ENCODE results near the gene IFI27.

The IFI27 gene

DNA sequence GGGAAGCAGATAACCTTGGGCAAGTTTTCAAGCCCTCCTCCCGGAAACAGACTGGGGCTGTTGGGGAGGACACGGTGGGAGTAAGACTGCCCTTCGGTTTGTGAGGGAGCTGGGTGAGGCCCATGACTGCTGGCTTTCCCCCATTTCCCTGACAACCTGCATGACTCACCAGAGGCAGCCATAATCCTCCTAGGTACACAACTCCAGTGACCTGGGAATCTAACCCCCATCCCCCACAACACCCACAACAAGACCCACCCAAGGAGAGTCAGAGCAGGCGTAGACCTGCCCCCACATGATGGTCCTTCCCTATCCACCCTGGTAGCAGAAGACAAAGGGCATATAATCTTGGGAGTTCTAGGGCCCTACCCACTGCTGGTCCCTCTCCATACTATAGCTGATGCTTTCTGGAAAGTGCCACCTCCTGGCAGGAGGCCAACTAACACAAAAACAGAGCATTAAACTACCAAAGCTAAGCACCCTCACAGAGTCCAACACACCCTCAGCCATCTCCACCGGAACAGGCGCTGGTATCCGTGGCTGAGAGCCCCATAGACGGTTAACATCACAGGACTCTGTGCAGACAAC lies 44.4 kb upstream of the IFI27 start (continued):
- TF ChIP-seq, protein P1, sequence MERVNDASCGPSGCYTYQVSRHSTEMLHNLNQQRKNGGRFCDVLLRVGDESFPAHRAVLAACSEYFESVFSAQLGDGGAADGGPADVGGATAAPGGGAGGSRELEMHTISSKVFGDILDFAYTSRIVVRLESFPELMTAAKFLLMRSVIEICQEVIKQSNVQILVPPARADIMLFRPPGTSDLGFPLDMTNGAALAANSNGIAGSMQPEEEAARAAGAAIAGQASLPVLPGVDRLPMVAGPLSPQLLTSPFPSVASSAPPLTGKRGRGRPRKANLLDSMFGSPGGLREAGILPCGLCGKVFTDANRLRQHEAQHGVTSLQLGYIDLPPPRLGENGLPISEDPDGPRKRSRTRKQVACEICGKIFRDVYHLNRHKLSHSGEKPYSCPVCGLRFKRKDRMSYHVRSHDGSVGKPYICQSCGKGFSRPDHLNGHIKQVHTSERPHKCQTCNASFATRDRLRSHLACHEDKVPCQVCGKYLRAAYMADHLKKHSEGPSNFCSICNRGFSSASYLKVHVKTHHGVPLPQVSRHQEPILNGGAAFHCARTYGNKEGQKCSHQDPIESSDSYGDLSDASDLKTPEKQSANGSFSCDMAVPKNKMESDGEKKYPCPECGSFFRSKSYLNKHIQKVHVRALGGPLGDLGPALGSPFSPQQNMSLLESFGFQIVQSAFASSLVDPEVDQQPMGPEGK (tag by site-specific recombination; IDR thresholded peaks at IDR 0.05), result peak; percentile 86
- TF ChIP-seq ZNF169 (tag by site-specific recombination; IDR thresholded peaks at IDR 0.05) (no peak; the same call in 1 of the 2 replicates), ZNF530 (tag by site-specific recombination; IDR thresholded peaks at IDR 0.05; ENCODE audit: low read depth) (no peak), ZNF221 (tag by site-specific recombination; IDR thresholded peaks at IDR 0.05; ENCODE audit: borderline replicate concordance) (no peak), ZNF324 (tag by site-specific recombination; IDR thresholded peaks at IDR 0.05) (no peak), ZNF626 (tag by site-specific recombination; IDR thresholded peaks at IDR 0.05) (no peak), ZBTB1 (tag by site-specific recombination; IDR thresholded peaks at IDR 0.05) (no peak), ZNF544 (tag by site-specific recombination; IDR thresholded peaks at IDR 0.05) (peak; percentile 91), ZBTB20 (tag by site-specific recombination; IDR thresholded peaks at IDR 0.05) (peak; percentile 44; the same call in 1 of the 2 replicates), ZNF548 (tag by site-specific recombination; IDR thresholded peaks at IDR 0.05) (no peak), ZNF24 (tag by site-specific recombination; IDR thresholded peaks at IDR 0.05) (peak; percentile 40; the same call in 1 of the 2 replicates), ZNF23 (tag by site-specific recombination; IDR thresholded peaks at IDR 0.05; ENCODE audit: borderline replicate concordance) (no peak), ZNF785 (tag by site-specific recombination; IDR thresholded peaks at IDR 0.05) (no peak), ZFHX2 (tag by site-specific recombination; conservative IDR thresholded peaks at IDR 0.05) (peak; percentile 99), ZNF529 (tag by site-specific recombination; IDR thresholded peaks at IDR 0.05; ENCODE audit: insufficient replicate concordance) (no peak), ZNF341 (tag by site-specific recombination; IDR thresholded peaks at IDR 0.05; ENCODE audit: low read depth) (no peak)
- TF ChIP-seq, protein P2, sequence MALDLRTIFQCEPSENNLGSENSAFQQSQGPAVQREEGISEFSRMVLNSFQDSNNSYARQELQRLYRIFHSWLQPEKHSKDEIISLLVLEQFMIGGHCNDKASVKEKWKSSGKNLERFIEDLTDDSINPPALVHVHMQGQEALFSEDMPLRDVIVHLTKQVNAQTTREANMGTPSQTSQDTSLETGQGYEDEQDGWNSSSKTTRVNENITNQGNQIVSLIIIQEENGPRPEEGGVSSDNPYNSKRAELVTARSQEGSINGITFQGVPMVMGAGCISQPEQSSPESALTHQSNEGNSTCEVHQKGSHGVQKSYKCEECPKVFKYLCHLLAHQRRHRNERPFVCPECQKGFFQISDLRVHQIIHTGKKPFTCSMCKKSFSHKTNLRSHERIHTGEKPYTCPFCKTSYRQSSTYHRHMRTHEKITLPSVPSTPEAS (tag by site-specific recombination; IDR thresholded peaks at IDR 0.05), result peak; percentile 35; the same call in 1 of the 2 replicates
- TF ChIP-seq, protein P3, sequence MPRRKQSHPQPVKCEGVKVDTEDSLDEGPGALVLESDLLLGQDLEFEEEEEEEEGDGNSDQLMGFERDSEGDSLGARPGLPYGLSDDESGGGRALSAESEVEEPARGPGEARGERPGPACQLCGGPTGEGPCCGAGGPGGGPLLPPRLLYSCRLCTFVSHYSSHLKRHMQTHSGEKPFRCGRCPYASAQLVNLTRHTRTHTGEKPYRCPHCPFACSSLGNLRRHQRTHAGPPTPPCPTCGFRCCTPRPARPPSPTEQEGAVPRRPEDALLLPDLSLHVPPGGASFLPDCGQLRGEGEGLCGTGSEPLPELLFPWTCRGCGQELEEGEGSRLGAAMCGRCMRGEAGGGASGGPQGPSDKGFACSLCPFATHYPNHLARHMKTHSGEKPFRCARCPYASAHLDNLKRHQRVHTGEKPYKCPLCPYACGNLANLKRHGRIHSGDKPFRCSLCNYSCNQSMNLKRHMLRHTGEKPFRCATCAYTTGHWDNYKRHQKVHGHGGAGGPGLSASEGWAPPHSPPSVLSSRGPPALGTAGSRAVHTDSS (tag by site-specific recombination; IDR thresholded peaks at IDR 0.05), result no peak
- TF ChIP-seq, protein P4, sequence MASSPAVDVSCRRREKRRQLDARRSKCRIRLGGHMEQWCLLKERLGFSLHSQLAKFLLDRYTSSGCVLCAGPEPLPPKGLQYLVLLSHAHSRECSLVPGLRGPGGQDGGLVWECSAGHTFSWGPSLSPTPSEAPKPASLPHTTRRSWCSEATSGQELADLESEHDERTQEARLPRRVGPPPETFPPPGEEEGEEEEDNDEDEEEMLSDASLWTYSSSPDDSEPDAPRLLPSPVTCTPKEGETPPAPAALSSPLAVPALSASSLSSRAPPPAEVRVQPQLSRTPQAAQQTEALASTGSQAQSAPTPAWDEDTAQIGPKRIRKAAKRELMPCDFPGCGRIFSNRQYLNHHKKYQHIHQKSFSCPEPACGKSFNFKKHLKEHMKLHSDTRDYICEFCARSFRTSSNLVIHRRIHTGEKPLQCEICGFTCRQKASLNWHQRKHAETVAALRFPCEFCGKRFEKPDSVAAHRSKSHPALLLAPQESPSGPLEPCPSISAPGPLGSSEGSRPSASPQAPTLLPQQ (tag by site-specific recombination; IDR thresholded peaks at IDR 0.05), result peak; percentile 67; the same call in 1 of the 2 replicates
- TF ChIP-seq, protein P5, sequence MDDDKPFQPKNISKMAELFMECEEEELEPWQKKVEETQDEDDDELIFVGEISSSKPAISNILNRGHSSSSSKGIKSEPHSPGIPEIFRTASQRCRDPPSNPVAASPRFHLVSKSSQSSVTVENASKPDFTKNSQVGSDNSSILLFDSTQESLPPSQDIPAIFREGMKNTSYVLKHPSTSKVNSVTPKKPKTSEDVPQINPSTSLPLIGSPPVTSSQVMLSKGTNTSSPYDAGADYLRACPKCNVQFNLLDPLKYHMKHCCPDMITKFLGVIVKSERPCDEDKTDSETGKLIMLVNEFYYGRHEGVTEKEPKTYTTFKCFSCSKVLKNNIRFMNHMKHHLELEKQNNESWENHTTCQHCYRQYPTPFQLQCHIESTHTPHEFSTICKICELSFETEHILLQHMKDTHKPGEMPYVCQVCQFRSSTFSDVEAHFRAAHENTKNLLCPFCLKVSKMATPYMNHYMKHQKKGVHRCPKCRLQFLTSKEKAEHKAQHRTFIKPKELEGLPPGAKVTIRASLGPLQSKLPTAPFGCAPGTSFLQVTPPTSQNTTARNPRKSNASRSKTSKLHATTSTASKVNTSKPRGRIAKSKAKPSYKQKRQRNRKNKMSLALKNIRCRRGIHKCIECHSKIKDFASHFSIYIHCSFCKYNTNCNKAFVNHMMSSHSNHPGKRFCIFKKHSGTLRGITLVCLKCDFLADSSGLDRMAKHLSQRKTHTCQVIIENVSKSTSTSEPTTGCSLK (tag by site-specific recombination; IDR thresholded peaks at IDR 0.05), result no peak
- TF ChIP-seq, protein P6, sequence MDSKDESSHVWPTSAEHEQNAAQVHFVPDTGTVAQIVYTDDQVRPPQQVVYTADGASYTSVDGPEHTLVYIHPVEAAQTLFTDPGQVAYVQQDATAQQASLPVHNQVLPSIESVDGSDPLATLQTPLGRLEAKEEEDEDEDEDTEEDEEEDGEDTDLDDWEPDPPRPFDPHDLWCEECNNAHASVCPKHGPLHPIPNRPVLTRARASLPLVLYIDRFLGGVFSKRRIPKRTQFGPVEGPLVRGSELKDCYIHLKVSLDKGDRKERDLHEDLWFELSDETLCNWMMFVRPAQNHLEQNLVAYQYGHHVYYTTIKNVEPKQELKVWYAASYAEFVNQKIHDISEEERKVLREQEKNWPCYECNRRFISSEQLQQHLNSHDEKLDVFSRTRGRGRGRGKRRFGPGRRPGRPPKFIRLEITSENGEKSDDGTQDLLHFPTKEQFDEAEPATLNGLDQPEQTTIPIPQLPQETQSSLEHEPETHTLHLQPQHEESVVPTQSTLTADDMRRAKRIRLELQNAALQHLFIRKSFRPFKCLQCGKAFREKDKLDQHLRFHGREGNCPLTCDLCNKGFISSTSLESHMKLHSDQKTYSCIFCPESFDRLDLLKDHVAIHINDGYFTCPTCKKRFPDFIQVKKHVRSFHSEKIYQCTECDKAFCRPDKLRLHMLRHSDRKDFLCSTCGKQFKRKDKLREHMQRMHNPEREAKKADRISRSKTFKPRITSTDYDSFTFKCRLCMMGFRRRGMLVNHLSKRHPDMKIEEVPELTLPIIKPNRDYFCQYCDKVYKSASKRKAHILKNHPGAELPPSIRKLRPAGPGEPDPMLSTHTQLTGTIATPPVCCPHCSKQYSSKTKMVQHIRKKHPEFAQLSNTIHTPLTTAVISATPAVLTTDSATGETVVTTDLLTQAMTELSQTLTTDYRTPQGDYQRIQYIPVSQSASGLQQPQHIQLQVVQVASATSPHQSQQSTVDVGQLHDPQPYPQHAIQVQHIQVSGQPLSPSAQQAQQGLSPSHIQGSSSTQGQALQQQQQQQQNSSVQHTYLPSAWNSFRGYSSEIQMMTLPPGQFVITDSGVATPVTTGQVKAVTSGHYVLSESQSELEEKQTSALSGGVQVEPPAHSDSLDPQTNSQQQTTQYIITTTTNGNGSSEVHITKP (tag by site-specific recombination; IDR thresholded peaks at IDR 0.05), result peak; percentile 89

All from HEK293 (cell line).